HG03025 (cell line): Measurements from ENCODE around the gene SPEF2.
"Not testable (repeated sequence)": the region's sequence is repeated elsewhere in the genome, so short reads cannot be mapped to it uniquely, and the experiment has no call there.

Experiments used
- ATAC-seq: cut with Tn5 transposase; IDR thresholded peaks from one replicate; pipeline ENCODE4 v1.9.1; 2021; ENCODE audit warnings: mild to moderate bottlenecking, moderate library complexity; ENCODE audit not compliant: unreplicated experiment, low FRiP score

SPEF2 gene

GRCh38 chr5:35847961-35848360, 230.3 kb downstream of the SPEF2 start:
- ATAC-seq, result no peak

- no peak for ATAC-seq
Measured at GRCh38 chr5:35849860-35850259, 232.2 kb downstream of the SPEF2 start.

DNA sequence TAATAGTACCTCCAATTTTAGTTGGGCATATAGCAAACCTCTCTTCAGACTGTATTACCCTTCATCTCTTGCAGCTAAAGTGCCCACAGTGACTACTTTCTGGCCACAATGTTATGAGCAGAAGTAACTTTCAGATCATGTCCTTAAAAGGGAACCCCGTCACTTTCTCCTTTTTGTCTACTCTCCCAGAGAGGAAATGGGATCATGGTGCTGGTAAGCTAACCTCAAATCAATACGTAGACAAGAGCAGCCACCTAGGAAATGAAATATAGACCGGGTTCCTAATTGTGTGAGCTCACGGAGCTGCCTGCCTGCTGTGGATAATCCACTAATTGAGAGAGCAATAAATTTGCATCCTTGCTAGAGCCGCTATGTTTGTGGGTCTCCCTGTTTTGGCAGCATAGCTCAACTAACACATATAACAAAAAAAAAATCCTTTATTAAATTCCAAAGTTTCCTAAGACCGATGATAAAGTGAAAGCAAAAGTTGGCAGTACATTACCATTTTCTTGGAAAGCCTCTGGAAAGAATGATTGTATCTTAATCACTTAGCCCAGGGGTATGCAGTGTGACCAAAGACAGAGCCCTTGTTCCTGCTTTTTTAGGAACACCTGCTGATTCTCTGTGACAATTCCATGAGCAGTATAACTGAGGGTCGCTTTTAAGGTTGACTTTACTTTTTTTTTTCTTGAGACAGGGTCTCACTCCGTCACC, 233.5 kb downstream of the SPEF2 start:
- no peak for ATAC-seq

- no peak for ATAC-seq
Measured at GRCh38 chr5:35852084-35852734, 234.5 kb downstream of the SPEF2 start.

GRCh38 chr5:35852773-35853172, 235.1 kb downstream of the SPEF2 start:
- no peak for ATAC-seq

GRCh38 chr5:35853631-35854030, 236.0 kb downstream of the SPEF2 start:
- no peak for ATAC-seq

DNA sequence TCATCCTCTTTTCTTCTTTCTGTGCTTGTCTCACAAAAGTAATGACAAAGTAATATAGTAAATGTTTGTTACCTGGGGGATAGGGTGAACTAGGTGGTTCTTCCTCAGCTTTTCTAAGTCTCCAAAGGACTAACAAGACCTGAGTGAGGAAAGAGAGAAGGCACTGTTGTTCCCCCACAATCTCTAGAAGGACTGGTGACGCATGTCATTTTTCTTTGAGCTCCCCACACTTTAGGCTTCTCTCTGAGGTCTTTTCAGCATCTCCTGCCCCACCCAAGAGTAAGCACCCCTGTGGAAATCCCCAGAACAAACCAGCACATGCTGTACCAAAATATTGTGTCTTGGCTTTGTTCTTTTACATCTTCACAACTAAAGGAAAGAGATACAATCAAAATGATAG, 236.6 kb downstream of the SPEF2 start:
- ATAC-seq, result no peak

DNA sequence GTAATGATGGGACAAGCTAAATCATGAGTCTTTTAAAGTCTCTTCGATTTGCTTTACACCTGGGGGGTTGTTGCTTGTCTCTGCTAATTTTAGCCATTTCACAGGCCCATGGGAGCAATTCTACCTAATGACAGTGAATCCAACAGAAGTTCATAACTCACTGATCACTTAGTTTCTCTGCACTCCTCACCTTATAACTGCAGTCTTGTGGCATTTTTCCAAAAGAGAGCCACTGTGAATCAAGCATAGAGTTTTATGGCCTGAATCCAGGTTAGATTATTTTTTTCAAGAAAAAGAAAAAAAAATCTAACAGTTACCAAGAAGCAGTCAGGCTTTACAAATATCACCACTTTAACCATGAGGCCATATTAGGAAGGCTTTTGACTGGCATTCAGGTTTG, 237.5 kb downstream of the SPEF2 start:
- no peak for ATAC-seq

DNA sequence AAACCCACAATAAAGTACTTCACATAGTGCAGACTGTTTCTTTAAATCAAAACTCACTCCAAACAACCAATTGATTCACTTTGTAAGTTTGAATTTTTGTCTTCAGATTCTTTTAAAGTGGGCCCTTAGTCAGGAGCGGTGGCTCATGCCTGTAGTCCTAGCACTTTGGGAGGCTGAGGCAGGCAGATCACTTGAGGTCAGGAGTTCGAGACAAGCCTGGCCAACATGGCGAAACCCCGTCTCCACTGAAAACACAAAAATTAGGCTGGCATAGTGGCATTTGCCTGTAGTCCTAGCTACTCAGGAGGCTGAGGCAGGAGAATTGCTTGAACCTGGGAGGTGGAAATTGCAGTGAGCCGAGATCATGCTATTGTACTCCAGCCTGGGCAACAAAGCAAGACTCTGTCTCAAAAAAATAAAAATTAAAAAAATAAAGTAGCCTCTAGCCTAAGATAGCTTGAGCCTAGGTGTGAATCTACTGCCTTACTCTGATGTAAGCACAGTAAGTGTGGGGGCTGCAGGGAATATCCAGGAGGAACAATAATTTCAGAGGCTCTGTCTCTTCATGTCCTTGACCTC, 238.6 kb downstream of the SPEF2 start:
- ATAC-seq, result not testable (repeated sequence)

DNA sequence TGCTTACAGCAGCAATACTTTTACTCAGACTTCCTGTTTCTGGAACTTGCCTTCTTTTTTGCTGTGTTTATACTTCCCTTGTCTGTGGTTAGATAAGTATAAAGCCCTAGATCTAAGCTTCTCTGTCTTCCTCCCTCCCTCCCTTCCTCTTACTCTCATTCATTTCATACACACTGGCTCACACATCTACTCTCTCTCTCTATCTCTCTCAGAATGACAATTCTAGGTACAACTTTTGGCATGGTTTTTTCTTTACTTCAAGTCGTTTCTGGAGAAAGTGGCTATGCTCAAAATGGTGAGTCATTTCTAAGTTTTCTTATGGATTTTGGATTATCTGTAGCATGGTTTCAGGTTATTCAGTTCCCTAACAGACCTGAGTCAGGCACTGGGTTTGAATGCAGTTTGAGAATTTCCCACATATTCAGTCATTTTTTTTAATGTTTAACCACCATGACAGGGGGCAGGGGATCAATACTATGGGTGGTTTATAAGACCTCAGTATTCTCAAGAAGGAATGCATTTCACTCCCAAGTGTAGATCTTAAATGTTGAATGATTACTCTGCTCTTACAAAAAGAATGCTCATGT, 239.2 kb downstream of the SPEF2 start, which contains the start of gene IL7R:
TSS of gene IL7R (plus strand) at position 127 of the 587 bp plus-strand sequence. CDS start at position 214, 87 bp downstream.
- ATAC-seq, result no peak

GRCh38 chr5:35857606-35858205, 240.0 kb downstream of the SPEF2 start:
- no peak for ATAC-seq

DNA sequence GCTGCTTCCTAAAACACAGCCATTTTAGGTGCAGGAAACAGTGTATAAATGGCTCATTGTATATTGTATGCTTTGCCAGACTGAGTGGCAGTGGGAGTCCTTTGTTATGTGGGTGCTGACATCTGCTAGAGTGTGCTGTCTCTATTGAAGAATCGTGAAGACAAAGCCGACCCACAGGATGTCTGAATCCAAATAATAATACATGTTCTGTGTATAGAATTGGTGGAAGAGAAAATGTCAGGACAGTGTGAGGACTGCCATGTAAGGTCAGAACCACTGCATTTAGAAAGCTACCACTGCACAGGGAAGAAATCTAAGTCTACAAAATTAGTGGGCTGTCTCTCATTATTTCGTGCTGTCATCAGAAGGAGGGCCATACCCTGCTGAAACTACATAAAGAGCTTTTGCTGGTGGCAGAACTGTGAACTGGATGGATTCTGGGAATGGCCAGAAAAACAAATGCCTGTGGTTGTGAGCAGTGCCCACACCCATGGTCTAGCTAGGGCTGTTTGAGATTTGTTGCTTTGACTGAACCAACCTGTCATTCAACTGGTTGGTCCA, 241.5 kb downstream of the SPEF2 start:
- ATAC-seq, result no peak

DNA sequence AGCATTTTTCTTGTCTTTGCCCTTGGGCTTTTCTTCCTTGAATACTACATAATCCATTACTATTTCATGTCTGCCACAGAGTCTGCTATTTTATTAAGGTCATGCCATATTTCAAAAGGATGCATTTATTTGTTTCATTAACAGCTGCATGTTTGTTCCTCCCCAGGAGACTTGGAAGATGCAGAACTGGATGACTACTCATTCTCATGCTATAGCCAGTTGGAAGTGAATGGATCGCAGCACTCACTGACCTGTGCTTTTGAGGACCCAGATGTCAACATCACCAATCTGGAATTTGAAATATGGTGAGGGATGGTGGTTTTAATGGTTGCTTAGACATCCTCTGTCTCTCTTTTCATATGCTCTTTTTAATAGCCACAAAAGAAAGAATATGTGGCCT, 243.0 kb downstream of the SPEF2 start:
- ATAC-seq, result no peak

- no peak for ATAC-seq
Measured at GRCh38 chr5:35861718-35862117, 244.1 kb downstream of the SPEF2 start.

GRCh38 chr5:35862126-35862525, 244.5 kb downstream of the SPEF2 start:
- ATAC-seq, result no peak

DNA sequence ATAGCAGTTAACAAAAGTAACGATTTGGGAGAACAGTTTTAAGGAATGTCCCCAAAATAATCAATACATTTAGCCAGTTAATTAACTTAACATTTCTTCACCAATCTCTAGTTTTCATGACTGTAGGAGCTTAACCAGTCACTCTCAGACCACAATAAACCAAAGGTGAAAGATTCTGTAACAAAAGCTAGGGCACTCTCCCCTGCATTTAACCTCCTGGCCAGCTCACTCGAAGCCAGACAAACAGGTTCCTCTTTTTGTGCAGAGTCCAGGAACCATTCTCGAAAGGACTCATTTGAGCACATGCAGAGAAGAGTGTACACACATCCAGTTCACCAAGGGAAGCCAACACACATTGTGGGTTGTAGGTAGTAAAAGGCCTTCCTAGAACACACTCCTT, 245.5 kb downstream of the SPEF2 start:
- peak; percentile 84 for ATAC-seq
